HG02759 (cell line): Measurements from ENCODE around the gene SHLD3.
"Not testable (repeated sequence)": the region's sequence is repeated elsewhere in the genome, so short reads cannot be mapped to it uniquely, and the experiment has no call there.

Experiments used
- ATAC-seq: cut with Tn5 transposase; IDR thresholded peaks from one replicate; pipeline ENCODE4 v1.9.1; 2021; ENCODE audit warnings: mild to moderate bottlenecking, moderate library complexity; ENCODE audit not compliant: unreplicated experiment

The SHLD3 gene, protein sequence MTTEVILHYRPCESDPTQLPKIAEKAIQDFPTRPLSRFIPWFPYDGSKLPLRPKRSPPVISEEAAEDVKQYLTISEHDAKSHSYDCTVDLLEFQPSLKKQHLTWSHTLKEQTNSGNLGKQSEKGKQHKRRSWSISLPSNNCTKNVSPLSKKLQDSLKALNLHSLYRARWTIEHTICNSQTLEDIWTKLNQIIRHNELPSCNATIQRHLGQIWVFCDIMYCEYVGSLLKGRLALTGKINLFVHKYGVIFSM

DNA sequence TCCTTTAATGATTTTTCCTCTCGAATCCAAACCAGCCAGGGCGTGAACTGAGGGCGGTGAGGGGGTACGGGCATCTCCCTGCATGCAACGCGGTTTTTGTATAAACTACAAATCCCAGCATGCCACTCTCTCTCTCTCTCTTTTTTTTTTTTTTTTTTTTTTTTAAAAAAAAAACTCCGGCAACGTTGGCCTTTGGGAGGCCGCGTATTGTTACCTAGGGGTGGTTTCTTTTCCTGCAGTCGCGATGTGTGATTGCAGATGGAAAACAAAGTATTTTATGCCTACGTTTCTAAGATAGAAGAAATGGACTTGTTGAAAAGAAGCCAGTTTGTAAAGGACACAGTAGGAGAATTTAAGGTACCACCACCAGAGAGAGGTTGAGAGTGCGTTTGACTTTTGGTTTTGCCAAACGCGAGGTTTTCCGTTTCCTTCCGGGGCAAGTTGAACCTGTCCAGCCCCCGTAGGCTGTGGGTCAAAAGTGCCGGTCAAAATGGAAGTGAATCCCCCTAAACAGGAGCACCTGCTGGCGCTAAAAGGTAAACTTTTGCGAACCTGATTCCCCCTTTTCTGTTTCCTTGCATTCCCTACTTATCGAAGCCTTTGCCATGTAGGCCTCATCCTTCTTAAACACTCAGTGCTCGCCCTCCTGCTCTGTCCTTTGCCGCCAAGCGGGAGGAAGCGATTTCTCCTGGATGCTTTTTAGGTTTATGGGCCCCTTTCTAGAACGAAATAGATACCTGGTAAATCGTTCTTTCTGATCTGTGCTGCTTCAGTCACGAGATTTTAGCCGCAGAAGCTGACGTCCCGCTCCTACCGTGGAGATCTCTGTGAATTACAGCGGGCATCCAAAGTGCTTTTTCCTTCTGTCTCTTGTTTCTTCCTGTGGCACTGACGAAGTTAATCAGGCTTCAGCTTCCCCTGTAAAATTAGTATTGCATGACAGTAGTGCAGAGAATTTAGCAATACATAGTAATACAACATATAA lies at the start of gene SHLD3, which contains the start of gene TRAPPC13:
Gene SHLD3 (plus strand): TSS at position 457 of the 985 bp plus-strand sequence. CDS start 4,561 bp downstream, outside the sequence.
Gene TRAPPC13 (plus strand): TSS at position 457 of the 985 bp plus-strand sequence. CDS start 34 bp downstream, at position 491.
- peak; percentile 73 for ATAC-seq

DNA sequence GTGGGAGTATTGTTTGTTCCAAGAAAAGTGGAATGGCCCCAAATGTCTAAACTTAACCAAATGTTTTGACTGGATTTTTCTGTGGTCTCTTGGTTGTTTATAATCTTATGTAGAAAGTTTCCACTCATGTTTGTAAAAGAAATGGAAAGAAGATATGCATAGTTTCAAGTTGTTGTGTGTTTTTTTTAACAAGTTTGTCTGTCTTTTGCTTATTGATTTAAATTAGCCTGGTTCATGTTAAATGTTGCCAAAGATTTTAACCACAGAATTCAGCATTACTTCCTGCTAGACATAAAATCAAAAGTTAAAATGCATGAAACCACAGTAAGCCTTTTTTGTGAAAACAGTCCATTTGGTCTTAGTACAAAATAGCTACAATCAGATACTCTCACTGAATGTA lies 47.7 kb upstream of the SHLD3 start:
- no peak for ATAC-seq

DNA sequence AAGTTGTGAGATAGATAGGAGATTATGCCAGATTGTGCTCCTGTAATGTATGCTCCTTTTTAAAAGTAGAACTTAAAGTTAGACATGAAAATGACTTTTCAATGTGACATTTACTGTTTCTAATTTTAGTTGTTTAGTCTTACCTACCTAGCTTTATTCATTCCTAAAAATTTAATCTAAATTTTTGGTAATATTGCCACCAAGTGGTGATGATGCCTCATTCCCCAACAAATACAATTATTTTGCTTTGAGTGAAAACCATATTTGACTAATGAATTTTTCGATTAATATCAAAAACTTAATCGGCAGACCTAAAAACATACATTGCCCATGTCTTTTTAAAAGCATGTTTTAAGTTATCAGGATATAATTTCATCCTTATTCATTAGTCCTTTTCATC lies 36.1 kb upstream of the SHLD3 start:
- ATAC-seq: no peak

DNA sequence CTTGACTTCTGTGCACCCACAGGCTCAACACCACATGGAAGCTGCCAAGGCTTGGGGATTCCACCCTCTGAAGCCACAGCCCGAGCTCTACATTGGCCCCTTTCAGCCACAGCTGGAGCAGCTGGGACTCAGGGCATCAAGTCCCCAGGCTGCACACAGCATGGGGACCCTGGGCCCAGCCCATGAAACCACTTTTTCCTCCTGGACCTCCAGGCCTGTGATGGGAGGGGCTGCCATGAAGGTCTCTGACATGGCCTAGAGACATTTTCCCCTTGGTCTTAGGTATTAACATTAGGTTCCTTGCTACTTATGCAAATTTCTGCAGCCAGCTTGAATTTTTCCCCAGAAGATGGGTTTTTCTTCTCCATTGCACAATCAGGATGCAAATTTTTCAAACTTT lies 23.1 kb upstream of the SHLD3 start:
- ATAC-seq: not testable (repeated sequence)

DNA sequence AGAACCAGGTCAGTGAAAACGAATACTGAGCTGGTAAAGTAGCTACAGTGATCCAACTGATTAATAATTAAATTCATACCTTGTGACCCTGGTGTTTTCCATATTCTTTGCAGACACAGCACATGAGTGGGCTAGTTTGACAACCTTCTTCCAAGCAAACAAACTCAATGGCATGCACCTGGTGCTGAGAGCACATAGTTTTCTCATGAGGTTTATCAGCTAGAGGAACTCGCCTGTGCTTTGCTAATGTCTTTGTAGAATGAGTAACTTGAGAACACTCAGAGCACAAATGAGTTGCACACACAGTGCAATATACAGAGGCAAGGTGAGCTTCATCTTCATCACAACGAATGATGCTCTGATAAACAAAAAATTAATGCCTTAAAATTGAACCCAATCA lies 13.3 kb upstream of the SHLD3 start:
- no peak for ATAC-seq

DNA sequence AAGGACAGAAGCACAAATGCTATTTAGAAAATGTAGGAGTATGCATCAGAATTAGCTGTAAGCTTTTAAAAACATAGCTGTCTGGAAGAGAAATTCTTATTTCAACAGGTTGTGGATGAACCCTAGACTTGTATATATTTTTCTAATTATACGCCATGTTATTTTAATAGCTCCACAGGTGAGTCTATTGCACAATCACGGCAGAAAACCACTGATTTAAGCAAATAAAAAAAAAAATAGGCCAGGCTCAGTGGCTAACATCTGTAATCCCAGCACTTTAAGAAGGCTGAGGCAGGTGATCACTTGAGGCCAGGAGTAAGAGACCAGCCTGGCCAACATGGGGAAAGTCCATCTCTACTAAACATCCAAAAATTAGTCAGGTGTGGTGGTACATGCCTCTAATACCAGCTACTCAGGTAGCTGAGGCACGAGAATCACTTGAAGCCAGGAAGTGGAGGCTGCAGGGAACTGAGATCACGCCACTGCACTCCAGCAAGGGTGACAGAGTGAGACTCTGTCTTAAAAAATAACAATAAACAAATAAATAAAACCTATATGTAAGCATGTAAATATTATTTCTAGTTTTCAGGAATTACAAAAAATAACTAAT lies 12.4 kb upstream of the SHLD3 start:
- no peak for ATAC-seq

DNA sequence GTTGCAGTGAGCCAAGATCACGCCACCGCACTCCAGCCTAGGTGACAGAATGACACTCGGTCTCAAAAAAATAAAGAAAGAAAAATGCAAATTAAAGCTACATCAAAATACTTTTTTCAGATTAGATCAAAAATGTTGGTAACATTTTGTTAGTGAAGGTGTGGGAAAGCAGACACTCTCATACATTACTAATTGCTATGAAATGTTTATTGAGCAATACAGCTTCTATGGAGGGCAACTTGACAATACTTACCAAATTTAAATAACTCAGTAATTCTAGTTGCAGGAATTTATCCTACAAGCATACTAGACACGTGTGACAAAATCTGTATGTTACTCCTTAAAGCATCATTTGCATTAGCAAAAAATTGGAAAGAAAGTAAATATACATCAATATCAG lies 4.8 kb upstream of the SHLD3 start:
- ATAC-seq: no peak

DNA sequence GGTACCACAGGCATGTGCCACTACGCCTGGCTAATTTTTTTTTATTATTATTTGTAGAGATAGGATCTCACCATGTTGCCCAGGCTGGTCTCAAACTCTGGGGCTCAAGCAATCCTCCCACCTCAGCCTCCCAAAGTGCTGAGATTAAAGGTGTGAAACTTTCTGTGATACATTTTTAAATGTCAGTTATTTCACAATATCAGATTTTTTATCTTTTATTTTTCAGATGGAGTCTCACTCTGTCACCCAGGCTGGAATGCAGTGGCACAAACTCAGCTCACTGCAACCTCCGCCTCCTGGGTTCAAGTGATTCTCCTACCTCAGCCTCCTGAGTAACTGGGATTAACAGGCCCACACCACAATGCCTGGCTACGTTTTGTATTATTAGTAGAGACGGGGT lies 2.9 kb upstream of the SHLD3 start:
- ATAC-seq: not testable (repeated sequence)

DNA sequence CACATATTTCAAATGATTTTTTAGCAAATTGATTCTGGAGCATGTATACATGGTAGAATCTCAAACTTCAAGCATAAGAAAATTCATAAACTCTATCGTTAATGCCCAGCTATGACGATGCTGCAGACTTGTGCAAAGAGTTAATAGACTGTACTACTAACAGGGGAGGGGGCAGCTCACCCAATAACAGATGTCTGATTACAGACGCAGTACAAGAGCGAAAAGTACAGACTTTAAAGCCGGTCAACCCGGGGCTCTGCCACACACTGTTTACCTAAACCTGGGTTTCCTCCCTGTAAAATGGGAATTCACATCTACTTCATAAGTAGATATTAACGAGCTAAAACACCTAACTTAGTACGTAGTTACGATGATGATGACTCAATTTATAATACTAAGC lies 1.3 kb upstream of the SHLD3 start:
- no peak for ATAC-seq

DNA sequence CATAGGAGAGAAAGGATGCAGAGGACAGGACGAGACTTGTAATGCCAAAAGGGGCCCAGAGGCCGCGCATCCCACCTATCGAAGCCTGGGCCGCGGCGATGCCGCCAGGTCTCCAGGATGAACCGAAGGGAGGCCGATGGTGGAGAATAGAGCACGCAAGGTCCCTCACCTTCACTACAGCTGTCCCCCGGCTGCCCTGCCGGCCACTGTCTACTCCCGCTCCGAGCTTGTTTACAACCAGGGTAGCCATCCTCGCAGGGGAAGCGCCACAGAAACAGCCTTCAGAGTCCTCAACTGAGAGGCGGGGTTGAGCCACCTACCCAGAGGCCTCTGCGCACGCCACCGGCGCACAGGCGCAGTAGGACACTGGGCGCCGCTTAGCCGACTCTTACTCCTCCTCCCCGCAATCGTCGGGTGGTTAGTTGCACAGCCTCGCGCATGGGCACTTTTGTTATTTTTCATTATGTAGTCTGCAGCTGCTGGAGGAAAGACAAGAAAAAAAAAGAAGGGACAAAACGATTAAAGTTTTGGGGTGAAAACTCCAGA lies 729 bp upstream of the SHLD3 start, which contains the start of gene TRIM23:
Gene TRIM23 (minus strand): TSS at position 309 of the 546 bp plus-strand sequence. CDS start 59 bp downstream, at position 250.
- ATAC-seq: peak; percentile 96

DNA sequence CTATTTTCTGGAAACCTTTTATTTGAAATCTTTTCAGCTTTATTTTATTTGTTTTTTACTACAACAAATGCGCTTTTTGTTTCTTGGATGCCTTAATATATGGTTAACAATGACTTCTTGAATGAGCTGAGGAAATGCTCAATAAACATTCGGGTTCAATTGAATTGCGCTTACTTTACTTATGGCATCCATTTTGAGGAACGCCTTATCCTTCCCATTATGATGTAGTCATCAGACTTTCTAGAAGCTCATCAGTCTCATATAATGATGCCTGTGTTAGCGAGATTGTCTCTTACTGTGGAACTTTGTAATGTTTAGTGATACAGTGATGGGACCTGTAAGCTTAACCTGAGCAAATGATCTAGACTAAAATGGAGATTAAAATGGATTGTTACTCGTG lies 916 bp downstream of the SHLD3 start:
- ATAC-seq: no peak

DNA sequence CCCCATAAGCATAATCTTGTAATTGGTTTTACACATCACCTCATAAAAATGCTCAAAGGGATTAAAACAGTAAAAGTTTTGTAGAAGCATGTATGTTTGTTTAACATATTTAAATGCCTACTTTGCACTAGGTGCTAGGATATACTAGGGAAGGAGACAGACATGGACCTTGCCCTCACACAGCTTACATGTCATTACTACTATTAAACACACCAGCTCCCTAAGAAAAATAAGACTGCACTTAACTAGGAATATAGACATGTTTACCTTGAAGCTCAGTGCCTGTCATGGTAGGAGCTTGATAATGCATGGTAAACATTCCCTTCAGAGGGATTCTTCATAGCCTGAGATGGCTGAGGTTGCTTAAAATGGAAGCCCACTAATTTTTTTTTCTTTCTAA lies 6.2 kb downstream of the SHLD3 start:
- no peak for ATAC-seq

DNA sequence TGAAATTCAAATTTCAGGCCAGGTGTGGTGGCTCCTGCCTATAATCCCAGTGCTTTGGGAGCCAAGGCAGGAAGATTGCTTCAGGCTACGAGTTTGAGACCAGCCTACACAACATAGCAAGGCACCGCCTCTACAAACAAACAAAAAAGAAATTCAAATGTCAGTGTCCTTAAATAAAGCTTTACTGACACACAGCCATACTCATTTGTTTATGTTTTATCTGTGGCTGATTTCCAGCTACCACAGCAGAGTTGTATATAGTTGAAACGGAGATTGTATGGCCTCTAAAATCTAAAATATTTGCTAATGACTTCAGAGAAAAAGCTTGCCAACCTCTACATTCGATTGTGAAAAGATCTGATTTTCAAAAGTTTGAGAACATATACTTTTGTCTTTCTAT lies 15.4 kb downstream of the SHLD3 start:
- ATAC-seq: no peak

DNA sequence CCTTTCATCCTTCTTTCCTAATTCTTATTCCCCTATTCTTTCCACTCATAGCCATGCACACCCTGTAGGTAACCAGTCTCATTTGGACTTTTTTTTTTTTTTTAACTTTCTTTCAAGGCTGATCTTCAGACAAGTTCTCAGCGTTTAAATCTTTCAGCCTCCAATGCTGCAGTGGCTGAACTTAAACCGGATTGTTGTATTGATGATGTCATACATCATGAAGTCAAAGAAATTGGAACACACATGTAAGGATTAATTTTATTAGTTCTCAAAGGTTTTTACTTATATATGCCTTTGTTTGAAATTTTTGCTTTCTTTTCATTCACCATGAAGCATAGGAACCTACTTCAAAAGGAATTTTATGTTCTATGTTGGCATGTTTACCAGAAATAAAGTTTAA lies 22.1 kb downstream of the SHLD3 start:
- ATAC-seq: no peak

DNA sequence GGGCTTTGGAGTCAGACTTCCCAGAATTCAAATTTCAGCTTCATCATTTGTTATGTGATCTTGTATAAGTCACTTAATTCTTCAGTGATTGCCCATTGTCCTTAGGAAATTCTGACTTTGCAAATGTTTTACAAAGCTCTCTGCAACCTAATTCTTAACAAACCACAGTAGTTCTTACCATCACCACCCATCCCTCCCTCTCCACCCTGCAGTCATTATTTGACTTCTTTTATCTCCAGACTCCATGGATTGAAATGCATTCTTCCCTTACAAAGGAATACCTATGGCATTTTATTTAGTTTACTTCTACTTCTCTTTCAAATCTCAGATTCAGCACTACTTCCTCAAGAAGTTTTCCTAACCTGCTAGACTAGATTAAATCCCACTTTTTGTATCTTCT lies 23.1 kb downstream of the SHLD3 start:
- ATAC-seq: no peak

DNA sequence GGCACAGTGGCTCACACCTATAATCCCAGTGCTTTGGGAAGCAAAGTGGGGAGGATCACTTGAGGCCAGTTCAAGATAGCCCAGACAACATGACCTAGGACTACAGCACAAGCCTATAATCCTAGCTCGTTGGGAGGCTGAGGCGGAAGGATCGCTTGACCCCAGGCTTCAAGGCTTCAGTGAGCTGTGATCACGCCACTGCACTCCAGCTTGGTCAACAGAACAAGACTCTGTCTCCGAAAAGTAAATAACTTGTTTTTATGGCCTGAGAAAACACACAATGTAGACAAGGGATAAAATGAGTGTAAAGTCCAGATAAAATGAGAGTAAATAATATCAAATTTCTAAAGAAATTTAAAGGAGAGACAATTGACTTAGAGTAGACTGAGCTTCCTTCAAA lies 26.3 kb downstream of the SHLD3 start:
- no peak for ATAC-seq

DNA sequence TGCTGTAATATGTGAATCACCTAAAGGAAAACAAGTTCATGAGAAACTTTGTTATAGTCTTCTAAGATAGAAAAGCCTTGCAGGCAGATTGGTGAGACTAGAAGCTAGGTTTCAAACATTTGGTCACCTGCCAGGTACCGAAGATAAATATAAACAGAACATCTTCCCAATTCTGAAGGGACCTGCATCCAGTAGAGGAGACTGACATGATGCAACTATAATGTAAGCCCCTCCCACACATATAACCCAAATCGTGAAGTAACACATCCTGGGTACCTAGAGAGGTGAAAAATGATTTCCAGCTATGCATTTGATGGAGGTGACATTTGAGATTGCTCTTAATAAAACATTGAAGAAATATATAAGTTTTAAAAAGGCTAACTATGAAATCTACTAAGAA lies 29.9 kb downstream of the SHLD3 start:
- ATAC-seq: no peak

DNA sequence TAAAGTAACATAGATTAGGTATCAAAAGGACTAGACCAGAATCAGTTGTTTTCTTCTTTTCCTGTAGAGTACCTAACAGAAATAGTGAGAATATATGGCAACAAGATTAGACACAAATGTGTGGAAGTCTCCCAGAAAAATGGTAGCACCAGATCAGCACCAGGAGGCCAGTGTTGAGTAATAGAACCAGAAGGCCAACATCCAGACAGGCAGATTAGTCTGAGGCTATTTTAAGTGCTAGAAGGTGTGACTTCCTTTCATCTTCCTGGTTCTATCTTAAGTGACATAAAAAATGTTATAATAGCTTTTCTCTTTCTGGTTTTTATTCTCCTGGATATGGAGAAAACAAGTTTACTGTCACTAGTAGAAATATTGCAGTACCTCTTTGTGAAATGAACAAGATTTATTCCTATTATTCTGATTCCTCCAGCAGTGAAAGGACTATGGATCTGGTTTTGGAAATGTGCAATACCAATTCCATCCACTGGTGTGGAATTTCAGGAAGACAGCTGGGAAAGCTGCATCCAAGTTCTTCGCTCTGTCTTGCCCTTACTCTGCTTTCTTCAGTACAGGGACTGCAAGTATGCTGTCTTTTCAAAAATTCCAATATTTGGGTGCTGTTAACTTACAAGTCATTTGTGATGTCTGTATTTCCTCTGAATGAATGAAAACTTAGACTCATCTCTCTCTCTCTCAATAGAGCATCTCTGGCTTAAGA lies 39.1 kb downstream of the SHLD3 start:
- no peak for ATAC-seq

DNA sequence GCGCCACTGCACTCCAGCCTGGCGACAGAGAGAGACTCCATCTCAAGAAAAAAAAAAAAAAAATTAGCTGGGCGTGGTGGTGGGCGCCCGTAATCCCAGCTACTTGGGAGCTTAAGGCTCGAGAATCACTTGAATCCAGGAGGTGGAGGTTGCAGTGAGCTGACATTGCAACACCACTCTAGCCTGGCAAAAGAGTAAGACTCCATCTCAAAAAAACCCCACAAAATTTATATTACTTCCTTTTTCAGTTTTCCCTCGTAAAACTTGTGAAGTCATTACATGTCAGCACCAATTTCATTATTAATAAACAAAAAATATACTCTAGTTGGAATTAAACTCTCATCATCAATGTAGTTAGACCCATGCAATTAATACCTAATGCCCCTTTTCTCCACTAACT lies 43.9 kb downstream of the SHLD3 start:
- ATAC-seq: no peak

DNA sequence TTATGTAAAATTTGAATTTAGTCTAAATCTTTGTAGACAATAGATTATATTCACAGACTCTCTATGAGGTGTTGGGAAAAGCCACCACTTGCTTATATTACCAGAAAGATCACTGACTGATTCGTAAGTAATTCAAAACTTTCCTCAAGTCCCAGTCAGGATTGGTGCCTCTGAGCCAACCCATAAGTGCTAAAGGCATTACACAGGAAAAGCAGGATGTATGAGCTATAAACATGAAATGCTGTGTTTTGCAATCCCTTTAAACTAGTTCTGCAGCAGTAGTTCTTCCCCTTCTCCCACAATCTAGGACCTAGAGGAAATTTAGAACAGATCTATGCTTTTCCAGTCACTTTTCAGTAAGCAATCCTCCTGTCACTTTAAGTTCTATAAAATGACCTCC lies 48.0 kb downstream of the SHLD3 start:
- ATAC-seq: no peak
